ENCODE measurements around the gene MRTO4. TPM values are rescaled to one million over a fixed set of nuclear protein-coding genes. Genes with fewer than 3 reads are reported as not detected.
"Not testable (repeated sequence)": the region's sequence is repeated elsewhere in the genome, so short reads cannot be mapped to it uniquely, and the experiment has no call there.

MRTO4 gene
- total and polyA plus RNA-seq, 4 donors = 9.5 to 11.1 (median 10.2) TPM

- no peak for TF ChIP-seq REST (IDR thresholded peaks at IDR 0.05)
Observed at GRCh38 chr1:19212167-19212566, 39.4 kb upstream of the MRTO4 start (continued).

DNA sequence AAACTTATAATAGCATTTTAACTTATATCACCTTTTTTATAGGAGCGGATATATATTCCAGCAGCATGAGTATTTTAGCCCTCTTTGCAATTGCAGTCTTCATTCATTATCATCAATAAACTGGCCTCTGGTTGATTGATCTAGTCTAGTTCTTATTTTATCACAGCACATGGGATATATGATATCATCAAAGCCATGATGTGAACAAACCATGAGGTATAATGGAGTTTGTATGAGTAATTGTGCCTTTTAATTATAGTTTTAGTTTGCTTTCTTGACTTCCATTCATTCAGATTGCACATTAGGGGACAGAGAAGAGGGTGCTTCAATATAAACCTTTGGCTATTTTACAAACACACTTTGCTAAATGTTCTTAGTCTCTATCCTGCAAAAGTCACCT lies 38.0 kb upstream of the MRTO4 start:
- H3K27ac ChIP-seq (ENCODE audit: low read depth in 1 of 2, low read length in 2 of 2) = no peak overlapping the region
- no peak for DNase-seq (ENCODE audit: low spot score)
- WGBS = 96% methylated on average over 1 of the region's 1 CpG
- no peak overlapping the region for H3K9ac ChIP-seq (ENCODE audit: low read depth in 1 of 2, low read length in 2 of 2)
- no peaks in the 10 kb centered on the region for H3K9me3 ChIP-seq (ENCODE audit: control insufficient read depth in 4 of 4, low read length in 3 of 4)
- H3K4me1 ChIP-seq (ENCODE audit: control insufficient read depth in 4 of 4, insufficient read depth in 4 of 4, low read length in 3 of 4) = peaks cover 2 to 27% (median 18%) of the 10 kb centered on the region in 4 donors
- TF ChIP-seq ZBTB33 (IDR thresholded peaks at IDR 0.05) = no peak
- TF ChIP-seq YY1 (IDR thresholded peaks at IDR 0.05) = no peak
- TF ChIP-seq SP1 (IDR thresholded peaks at IDR 0.05) = no peak
- no peak for TF ChIP-seq TAF1 (conservative IDR thresholded peaks at IDR 0.05)
- TF ChIP-seq REST (IDR thresholded peaks at IDR 0.05) = no peak
- no peak for TF ChIP-seq NR2F2 (IDR thresholded peaks at IDR 0.05)
- TF ChIP-seq MAX (IDR thresholded peaks at IDR 0.05) = no peak
- TF ChIP-seq RXRA (IDR thresholded peaks at IDR 0.05) = no peak
- TF ChIP-seq RAD21 (IDR thresholded peaks at IDR 0.05) = no peak
- TF ChIP-seq HNF4A (conservative IDR thresholded peaks at IDR 0.05) = no peak
- TF ChIP-seq JUND (IDR thresholded peaks at IDR 0.05) = no peak
- no peak for TF ChIP-seq EGR1 (IDR thresholded peaks at IDR 0.05; ENCODE audit: low read depth in 2 of 2)
- TF ChIP-seq FOXA2 (IDR thresholded peaks at IDR 0.05) = no peak
- no peak for TF ChIP-seq FOXA1 (IDR thresholded peaks at IDR 0.05)
- no peak for TF ChIP-seq ATF3 (IDR thresholded peaks at IDR 0.05)
- no peak for TF ChIP-seq HNF4G (IDR thresholded peaks at IDR 0.05)
- no peak for TF ChIP-seq GABPA (IDR thresholded peaks at IDR 0.05 in 1 of 2, conservative IDR thresholded peaks at IDR 0.05 in 1 of 2)
- H3K27me3 ChIP-seq (ENCODE audit: control insufficient read depth in 4 of 4, insufficient read depth in 4 of 4, low read length in 3 of 4) = no peaks in the 10 kb centered on the region
- H3K4me3 ChIP-seq (ENCODE audit: low read depth in 1 of 3, low read length in 3 of 3) = no peak overlapping the region
- peaks cover 4 to 22% (median 15%) of the 10 kb centered on the region in 4 donors for H3K36me3 ChIP-seq (ENCODE audit: control insufficient read depth in 4 of 4, insufficient read depth in 3 of 4, low read depth in 1 of 4, low read length in 3 of 4)

DNA sequence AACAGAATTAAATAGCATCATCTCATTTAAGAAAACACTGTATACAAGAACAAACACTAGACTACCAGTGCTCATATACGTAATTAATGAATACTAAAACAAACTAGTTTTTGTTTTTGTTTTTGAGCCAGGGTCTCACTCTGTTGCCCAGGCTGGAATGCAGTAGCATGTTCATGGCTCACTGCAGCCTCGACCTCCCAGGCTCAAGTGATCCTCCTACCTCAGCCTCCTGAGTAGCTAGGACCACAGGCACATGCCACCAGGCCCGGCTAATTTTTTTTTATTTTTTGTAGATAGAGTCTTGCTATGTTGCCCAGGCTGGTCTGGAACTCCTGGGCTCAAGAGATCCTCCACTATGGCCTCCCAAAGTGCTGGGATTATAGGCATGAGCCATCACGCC lies 35.0 kb upstream of the MRTO4 start:
- H3K27ac ChIP-seq (ENCODE audit: low read depth in 1 of 2, low read length in 2 of 2); DNase-seq (ENCODE audit: low spot score); H3K9me3 ChIP-seq (ENCODE audit: control insufficient read depth in 4 of 4, low read length in 3 of 4); H3K4me1 ChIP-seq (ENCODE audit: control insufficient read depth in 4 of 4, insufficient read depth in 4 of 4, low read length in 3 of 4); H3K27me3 ChIP-seq (ENCODE audit: control insufficient read depth in 4 of 4, insufficient read depth in 4 of 4, low read length in 3 of 4); H3K9ac ChIP-seq (ENCODE audit: low read depth in 1 of 2, low read length in 2 of 2); H3K4me3 ChIP-seq (ENCODE audit: low read depth in 1 of 3, low read length in 3 of 3): not testable (repeated sequence)
- H3K36me3 ChIP-seq (ENCODE audit: control insufficient read depth in 4 of 4, insufficient read depth in 3 of 4, low read depth in 1 of 4, low read length in 3 of 4) = peaks cover 4 to 42% (median 34%) of the 10 kb centered on the region in 4 donors
- 98% methylated on average over 4 of the region's 4 CpGs for WGBS
